HG02623 (cell line): ENCODE data around the gene CLPTM1L.
"Not testable (repeated sequence)": the region's sequence is repeated elsewhere in the genome, so short reads cannot be mapped to it uniquely, and the experiment has no call there.

Source experiments
- ATAC-seq: cut with Tn5 transposase; IDR thresholded peaks from one replicate; pipeline ENCODE4 v1.9.1; 2021; ENCODE audit warnings: moderate library complexity; ENCODE audit not compliant: unreplicated experiment

The CLPTM1L gene

GRCh38 chr5:1280177-1281037, 64.5 kb downstream of the CLPTM1L start:
- ATAC-seq = no peak

GRCh38 chr5:1279443-1280151, 65.3 kb downstream of the CLPTM1L start:
- ATAC-seq = no peak

DNA sequence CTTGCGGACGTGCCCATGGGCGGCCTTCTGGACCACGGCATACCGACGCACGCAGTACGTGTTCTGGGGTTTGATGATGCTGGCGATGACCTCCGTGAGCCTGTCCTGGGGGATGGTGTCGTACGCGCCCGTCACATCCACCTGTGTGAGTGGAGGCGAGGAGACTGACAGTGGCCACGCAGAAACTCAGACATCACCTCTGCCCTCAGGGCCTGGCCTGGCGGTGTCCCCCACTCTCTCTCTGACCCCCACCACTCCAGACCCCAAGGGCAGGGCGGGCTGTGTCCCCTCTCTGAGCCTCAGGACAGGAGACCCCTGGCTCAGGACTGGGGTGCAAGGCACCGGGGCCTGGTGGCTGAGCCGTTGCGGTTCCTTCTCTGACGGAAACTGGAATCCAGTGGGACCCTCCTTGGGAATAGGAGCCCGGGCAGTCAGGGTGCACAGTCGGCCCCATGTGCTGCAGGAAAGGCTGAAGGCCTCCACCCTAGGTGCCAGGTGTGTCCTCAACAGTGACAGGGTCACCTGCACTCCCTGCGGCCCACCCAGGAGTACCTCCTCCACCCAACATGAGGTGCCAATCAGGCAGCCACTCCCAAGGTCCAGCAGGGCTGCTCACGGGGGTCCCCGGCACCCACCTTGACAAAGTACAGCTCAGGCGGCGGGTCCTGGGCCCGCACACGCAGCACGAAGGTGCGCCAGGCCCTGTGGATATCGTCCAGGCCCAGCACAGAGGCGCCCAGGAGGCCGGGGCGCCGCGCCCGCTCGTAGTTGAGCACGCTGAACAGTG, 66.0 kb downstream of the CLPTM1L start:
- no peak for ATAC-seq

GRCh38 chr5:1278216-1278615, 66.7 kb downstream of the CLPTM1L start:
- no peak for ATAC-seq

GRCh38 chr5:1277781-1278180, 67.1 kb downstream of the CLPTM1L start:
- no peak for ATAC-seq

GRCh38 chr5:1277331-1277730, 67.6 kb downstream of the CLPTM1L start:
- ATAC-seq = no peak

- no peak for ATAC-seq
These were observed 68.0 kb downstream of the CLPTM1L start for GRCh38 chr5:1276930-1277329.

DNA sequence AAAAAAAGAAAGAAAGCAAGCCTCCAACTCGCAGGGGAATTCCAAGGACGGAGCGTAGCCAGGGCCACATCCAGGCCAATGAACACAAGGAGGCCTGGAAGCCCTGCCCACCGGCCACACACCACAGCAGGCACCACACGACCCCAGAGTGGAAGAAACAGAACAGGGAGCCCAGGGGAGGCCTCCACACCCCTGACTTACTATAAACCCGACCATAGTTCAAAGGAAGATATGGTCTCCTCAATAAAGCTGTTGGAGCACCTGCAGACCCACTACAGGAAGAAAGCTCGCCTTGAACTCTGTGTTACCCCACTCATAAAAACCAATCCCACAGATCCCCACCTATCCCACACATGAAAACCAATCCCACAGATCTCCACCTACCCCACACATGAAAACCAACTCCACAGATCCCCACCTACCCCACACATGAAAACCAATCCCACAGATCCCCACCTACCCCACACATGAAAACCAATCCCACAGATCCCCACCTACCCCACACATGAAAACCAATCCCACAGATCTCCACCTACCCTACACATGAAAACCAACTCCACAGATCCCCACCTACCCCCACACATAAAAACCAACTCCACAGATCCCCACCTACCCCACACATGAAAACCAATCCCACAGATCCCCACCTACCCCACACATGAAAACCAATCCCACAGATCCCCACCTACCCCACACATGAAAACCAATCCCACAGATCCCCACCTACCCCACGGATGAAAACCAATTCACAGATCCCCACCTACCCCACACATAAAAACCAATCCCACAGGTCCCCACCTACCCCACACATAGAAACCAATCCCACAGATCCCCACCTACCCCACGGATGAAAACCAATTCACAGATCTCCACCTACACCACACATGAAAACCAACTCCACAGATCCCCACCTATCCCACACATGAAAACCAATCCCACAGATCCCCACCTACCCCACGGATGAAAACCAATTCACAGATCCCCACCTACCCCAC, 69.2 kb downstream of the CLPTM1L start:
- ATAC-seq = not testable (repeated sequence)

- ATAC-seq = no peak
These were observed 70.4 kb downstream of the CLPTM1L start for GRCh38 chr5:1274471-1274870.

- no peak for ATAC-seq
These were observed 71.2 kb downstream of the CLPTM1L start for GRCh38 chr5:1273745-1274144.

- no peak for ATAC-seq
These were observed 72.7 kb downstream of the CLPTM1L start for GRCh38 chr5:1272201-1272600.

GRCh38 chr5:1270933-1271914, 73.7 kb downstream of the CLPTM1L start:
- no peak for ATAC-seq

- no peak for ATAC-seq
These were observed 74.5 kb downstream of the CLPTM1L start for GRCh38 chr5:1270426-1270825.

DNA sequence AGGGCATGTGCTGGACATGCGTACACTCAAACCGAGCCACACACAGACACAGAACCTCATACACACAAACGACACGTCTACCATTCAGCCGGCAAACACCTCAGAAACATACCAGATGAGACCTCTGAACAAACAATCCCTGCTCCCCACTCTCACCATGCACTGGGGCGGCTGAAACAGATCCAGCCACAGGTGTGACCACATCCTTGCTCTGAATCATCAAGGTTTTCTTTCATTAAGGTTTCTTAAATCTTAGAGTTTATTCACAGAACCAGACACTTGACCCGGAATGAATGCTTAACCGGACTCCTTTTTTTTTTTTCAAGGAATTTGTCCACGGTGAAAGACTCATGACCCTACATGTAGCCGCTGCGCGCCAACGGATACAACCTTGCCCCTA, 76.2 kb downstream of the CLPTM1L start:
- no peak for ATAC-seq

- no peak for ATAC-seq
These were observed 76.8 kb downstream of the CLPTM1L start for GRCh38 chr5:1268056-1268455.
